MM.1S (cell line): ENCODE measurements around the gene TPRA1.

Experiments used
- EZH2 ChIP-seq: fragments of 300-600 bp; sonication (generic); optimal IDR thresholded peaks from 2 replicates; pipeline ENCODE3; 2017; ENCODE audit warnings: low read depth, mild to moderate bottlenecking, antibody characterized with exemption, low read length, mixed read lengths
- TF ChIP-seq, protein P1 (sequence below): fragments of 300-600 bp; sonication (generic); IDR thresholded peaks from 2 replicates; pipeline ENCODE4 v1.5.1; 2016; ENCODE audit warnings: antibody characterized with exemption, low read length, mixed read lengths

DNA sequence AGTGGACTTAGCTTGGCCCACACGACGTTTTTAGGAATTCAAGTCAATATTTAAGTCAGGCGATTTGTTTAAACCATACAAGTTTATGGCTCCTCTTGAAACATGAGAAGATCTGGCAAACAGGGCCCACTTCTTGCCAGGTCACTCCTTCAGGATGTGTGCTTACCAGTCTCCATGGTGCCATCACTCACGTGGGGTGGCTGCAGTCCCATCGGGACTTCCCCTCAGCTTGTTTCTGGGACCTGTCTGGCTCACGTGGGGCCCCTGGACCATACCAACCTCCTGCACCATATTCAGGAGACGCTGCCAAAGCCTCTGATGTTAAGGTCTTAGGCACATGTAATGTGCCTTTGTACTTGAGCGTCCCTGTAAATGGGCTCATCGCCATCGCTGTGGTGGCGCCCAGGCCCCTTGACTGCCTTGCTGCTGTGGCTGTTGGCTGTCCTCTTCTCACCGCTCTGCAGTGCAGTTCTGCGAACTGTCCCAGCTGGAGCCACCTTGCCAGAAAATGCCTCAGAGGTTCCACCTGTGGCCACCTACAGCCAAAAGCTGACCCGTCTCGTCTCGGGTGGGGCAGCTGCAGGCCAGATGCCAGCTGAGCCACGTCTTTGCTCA is 16.6 kb upstream of the TPRA1 start:
- TF ChIP-seq, protein P1, sequence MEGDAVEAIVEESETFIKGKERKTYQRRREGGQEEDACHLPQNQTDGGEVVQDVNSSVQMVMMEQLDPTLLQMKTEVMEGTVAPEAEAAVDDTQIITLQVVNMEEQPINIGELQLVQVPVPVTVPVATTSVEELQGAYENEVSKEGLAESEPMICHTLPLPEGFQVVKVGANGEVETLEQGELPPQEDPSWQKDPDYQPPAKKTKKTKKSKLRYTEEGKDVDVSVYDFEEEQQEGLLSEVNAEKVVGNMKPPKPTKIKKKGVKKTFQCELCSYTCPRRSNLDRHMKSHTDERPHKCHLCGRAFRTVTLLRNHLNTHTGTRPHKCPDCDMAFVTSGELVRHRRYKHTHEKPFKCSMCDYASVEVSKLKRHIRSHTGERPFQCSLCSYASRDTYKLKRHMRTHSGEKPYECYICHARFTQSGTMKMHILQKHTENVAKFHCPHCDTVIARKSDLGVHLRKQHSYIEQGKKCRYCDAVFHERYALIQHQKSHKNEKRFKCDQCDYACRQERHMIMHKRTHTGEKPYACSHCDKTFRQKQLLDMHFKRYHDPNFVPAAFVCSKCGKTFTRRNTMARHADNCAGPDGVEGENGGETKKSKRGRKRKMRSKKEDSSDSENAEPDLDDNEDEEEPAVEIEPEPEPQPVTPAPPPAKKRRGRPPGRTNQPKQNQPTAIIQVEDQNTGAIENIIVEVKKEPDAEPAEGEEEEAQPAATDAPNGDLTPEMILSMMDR, result no peak
- no peak for TF ChIP-seq EZH2
